Activated T-cell treated with anti-CD3 and anti-CD28 coated beads, Interleukin-2, amount 50 U/mL, for 48 hours (primary cell): ENCODE results near the gene CCDC12.

Source experiments
- DNase-seq, 2 experiments: peaks; one replicate each; pipeline ENCODE4 v3.0.0-alpha.2; 2020

CCDC12 gene

GRCh38 chr3:46888705-46889104 lies 87.8 kb downstream of the CCDC12 start:
- no peak for DNase-seq

- no peak for DNase-seq
These were observed 88.5 kb downstream of the CCDC12 start for GRCh38 chr3:46887980-46888494.

- DNase-seq, result no peak
These were observed 90.9 kb downstream of the CCDC12 start for GRCh38 chr3:46885612-46886011.

GRCh38 chr3:46884929-46885328 lies 91.6 kb downstream of the CCDC12 start:
- DNase-seq, result peak in 1 of 2 experiments; percentile 41

- DNase-seq, result no peak
These were observed 92.1 kb downstream of the CCDC12 start for GRCh38 chr3:46884427-46884826.

GRCh38 chr3:46883830-46884185 lies 92.7 kb downstream of the CCDC12 start:
- DNase-seq, result no peak

- peak in 1 of 2 experiments; percentile 38 for DNase-seq
These were observed 93.3 kb downstream of the CCDC12 start for GRCh38 chr3:46883054-46883829.

- DNase-seq, result peak in 1 of 2 experiments; percentile 38
These were observed 94.0 kb downstream of the CCDC12 start for GRCh38 chr3:46882377-46883053.

GRCh38 chr3:46881596-46882376 lies 94.8 kb downstream of the CCDC12 start:
- DNase-seq, result peak in 1 of 2 experiments; percentile 39

- DNase-seq, result no peak
These were observed 95.5 kb downstream of the CCDC12 start for GRCh38 chr3:46880884-46881595.

- DNase-seq, result no peak
These were observed 97.6 kb downstream of the CCDC12 start for GRCh38 chr3:46878781-46879436.

- DNase-seq, result no peak
These were observed 99.0 kb downstream of the CCDC12 start, which contains the start of gene PTH1R for GRCh38 chr3:46877406-46878125. TSS of gene PTH1R (plus strand) at chr3:46877721. CDS start at chr3:46883560, 5,839 bp downstream.

- DNase-seq, result no peak
These were observed 99.9 kb downstream of the CCDC12 start for GRCh38 chr3:46876313-46877300.

- no peak for DNase-seq
These were observed 101.0 kb downstream of the CCDC12 start for GRCh38 chr3:46875560-46875959.

GRCh38 chr3:46874430-46874829 lies 102.1 kb downstream of the CCDC12 start:
- no peak for DNase-seq

GRCh38 chr3:46873521-46873920 lies 103.0 kb downstream of the CCDC12 start:
- no peak for DNase-seq
